C4-2B (cell line): ENCODE results near the gene ZNF516.
A peak's percentile ranks its signal among the peaks of the same experiment; 100 is the strongest.

Source experiments
- H3K27ac ChIP-seq: fragments of 450-650 bp; 2 replicates; pipeline ENCODE4 v1.5.1; 2017
- CTCF ChIP-seq: fragments of 450-650 bp; conservative IDR thresholded peaks from 2 replicates; pipeline ENCODE4 v1.5.1; 2017; ENCODE audit warnings: mild to moderate bottlenecking
- ZFX ChIP-seq: fragments of 450-650 bp; IDR thresholded peaks from 2 replicates; pipeline ENCODE4 v1.6.1; 2017

Gene ZNF516

GRCh38 chr18:76382275-76382674, 112.8 kb downstream of the ZNF516 start:
- no peak for TF ChIP-seq ZFX
- no peak for TF ChIP-seq CTCF
- no peak overlapping the region for H3K27ac ChIP-seq

- no peak overlapping the region for H3K27ac ChIP-seq
These were observed 114.1 kb downstream of the ZNF516 start for GRCh38 chr18:76380791-76381405.

GRCh38 chr18:76380127-76380729, 114.8 kb downstream of the ZNF516 start:
- TF ChIP-seq CTCF: no peak
- H3K27ac ChIP-seq: no peak overlapping the region

More at GRCh38 chr18:76380791-76381405, 114.1 kb downstream of the ZNF516 start:
- TF ChIP-seq ZFX (no peak), CTCF (peak; percentile 93)

- no peak overlapping the region for H3K27ac ChIP-seq
- TF ChIP-seq ZFX: no peak
- TF ChIP-seq CTCF: no peak
These were observed 115.6 kb downstream of the ZNF516 start for GRCh38 chr18:76379226-76380126.

- TF ChIP-seq CTCF (no peak), ZFX (no peak)
- no peak overlapping the region for H3K27ac ChIP-seq
These were observed 116.4 kb downstream of the ZNF516 start for GRCh38 chr18:76378526-76379215.

GRCh38 chr18:76377359-76377756, 117.7 kb downstream of the ZNF516 start:
- peak overlapping the region; percentile 30; the same call in 1 of the 2 replicates for H3K27ac ChIP-seq
- TF ChIP-seq CTCF (no peak), ZFX (no peak)
